ENCODE measurements around the gene PTER. TPM values are rescaled to one million over a fixed set of nuclear protein-coding genes. Genes with fewer than 3 reads are reported as not detected.

PTER gene
- total and polyA plus RNA-seq, 2 of the 4 experiments (the other 2 are of a cell fraction): 1.9 to 5.0 TPM

DNA sequence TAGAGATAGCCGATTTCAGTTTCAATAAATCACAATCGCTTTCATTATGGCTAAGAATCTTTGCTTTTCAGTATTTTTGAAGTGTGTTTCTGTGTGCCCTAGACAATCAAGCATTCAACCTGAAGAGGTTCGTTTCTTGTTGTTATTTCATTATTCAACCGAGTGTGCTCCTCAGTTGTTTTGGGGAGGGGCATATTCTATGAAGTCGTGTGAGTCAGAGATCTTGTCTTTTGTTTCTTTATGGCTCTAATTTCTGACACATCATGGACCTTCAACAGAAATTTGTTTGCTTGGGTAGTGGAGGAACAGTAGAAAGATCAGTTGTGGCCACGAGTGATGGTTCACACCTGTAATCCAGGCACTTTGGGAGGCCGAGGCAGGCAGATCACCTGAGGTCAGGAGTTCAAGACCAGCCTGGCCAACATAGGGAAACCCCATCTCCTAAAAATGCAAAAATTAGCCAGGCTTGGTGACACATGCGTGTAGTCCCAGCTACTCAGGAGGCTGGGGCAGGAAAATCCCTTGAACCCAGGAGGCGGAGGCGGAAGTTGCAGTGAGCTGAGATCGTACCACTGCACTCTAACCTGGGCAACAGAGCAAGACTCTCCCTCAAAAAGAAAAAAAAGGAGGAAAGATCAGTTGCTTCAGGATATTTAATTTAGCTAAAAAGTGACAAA, 46.6 kb downstream of the PTER start:
- H4K8ac ChIP-seq (ENCODE audit: low read depth in 2 of 2, low read length in 2 of 2): no peak overlapping the region
- DNase-seq (no peak), ATAC-seq (ENCODE audit: low read depth) (no peak)
- H3K36me3 ChIP-seq (ENCODE audit: control insufficient read depth, insufficient read depth, low read length): no peaks in the 10 kb centered on the region
- H2BK5ac ChIP-seq (ENCODE audit: low read depth, low read length, poor library complexity, severe bottlenecking): no peak overlapping the region
- H3K27ac ChIP-seq (ENCODE audit: insufficient read depth, low read length): no peak overlapping the region
- no peak overlapping the region for H4K5ac ChIP-seq (ENCODE audit: low read depth, low read length)
- no peak overlapping the region for H2AFZ ChIP-seq (replicated peaks; ENCODE audit: low read length, poor library complexity)
- no peaks in the 10 kb centered on the region for H3K27me3 ChIP-seq (ENCODE audit: control insufficient read depth, insufficient read depth, low read length)
- no peak overlapping the region for H3K4me2 ChIP-seq (ENCODE audit: low read depth, low read length)
- intact Hi-C loops (cut with micrococcal nuclease): no loop called here
- H3K56ac ChIP-seq (ENCODE audit: extremely low read depth, insufficient read depth, low read length): no peak overlapping the region
- no peaks in the 10 kb centered on the region for H3K9me3 ChIP-seq (ENCODE audit: control insufficient read depth, insufficient read depth, low read length)
- in situ Hi-C loops (cut with MboI; ENCODE audit: low sequenced_read_pairs): no loop called here
- H3K79me1 ChIP-seq (ENCODE audit: low read depth in 1 of 2, low read length in 2 of 2): no peaks in the 10 kb centered on the region
- TF ChIP-seq RAD21 (IDR thresholded peaks at IDR 0.05; ENCODE audit: low read length) (no peak), ELK1 (IDR thresholded peaks at IDR 0.05; ENCODE audit: borderline replicate concordance, low read depth, low read length) (no peak), MAZ (IDR thresholded peaks at IDR 0.05; ENCODE audit: borderline replicate concordance, low read depth, low read length) (no peak), FOS (IDR thresholded peaks at IDR 0.05; ENCODE audit: low read depth, low read length) (no peak), NFE2L2 (IDR thresholded peaks at IDR 0.05; ENCODE audit: low read depth, low read length) (no peak), MXI1 (IDR thresholded peaks at IDR 0.05; ENCODE audit: borderline replicate concordance, low read depth, low read length) (no peak), MAFK (IDR thresholded peaks at IDR 0.05; ENCODE audit: low read depth, low read length) (no peak), CEBPB (IDR thresholded peaks at IDR 0.05; ENCODE audit: low read depth, low read length) (no peak), BHLHE40 (IDR thresholded peaks at IDR 0.05; ENCODE audit: low read depth, low read length) (no peak), POLR2A (IDR thresholded peaks at IDR 0.05; ENCODE audit: low read depth, low read length) (no peak)
- TF ChIP-seq, protein P1, sequence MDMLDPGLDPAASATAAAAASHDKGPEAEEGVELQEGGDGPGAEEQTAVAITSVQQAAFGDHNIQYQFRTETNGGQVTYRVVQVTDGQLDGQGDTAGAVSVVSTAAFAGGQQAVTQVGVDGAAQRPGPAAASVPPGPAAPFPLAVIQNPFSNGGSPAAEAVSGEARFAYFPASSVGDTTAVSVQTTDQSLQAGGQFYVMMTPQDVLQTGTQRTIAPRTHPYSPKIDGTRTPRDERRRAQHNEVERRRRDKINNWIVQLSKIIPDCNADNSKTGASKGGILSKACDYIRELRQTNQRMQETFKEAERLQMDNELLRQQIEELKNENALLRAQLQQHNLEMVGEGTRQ (IDR thresholded peaks at IDR 0.05; ENCODE audit: low read depth, low read length): no peak
- 85% methylated on average over 4 of the region's 11 CpGs; no CpG with 5 or more reads in 1 of the 2 experiments for WGBS, 2 experiments (ENCODE audit: extremely low coverage in 2 of 2, insufficient read length in 1 of 2)
- no TSS peak for BruUV-seq (replicated peaks)
- H2BK120ac ChIP-seq (ENCODE audit: low read depth, low read length): no peak overlapping the region
- no peak overlapping the region for H2BK15ac ChIP-seq (ENCODE audit: low read depth, low read length)
- no peak overlapping the region for H3K4ac ChIP-seq (ENCODE audit: low read depth, low read length)
- no peak overlapping the region for H2AK9ac ChIP-seq (replicated peaks; ENCODE audit: low read depth, low read length, poor library complexity)
- no peak overlapping the region for H2BK20ac ChIP-seq (ENCODE audit: low read depth, low read length)
- POLR2A ChIA-PET (ENCODE audit: unreplicated experiment): no interaction called here
- no peaks in the 10 kb centered on the region for H4K20me1 ChIP-seq (ENCODE audit: insufficient read depth, low read length)
- H2AK5ac ChIP-seq (ENCODE audit: low read depth, low read length): no peak overlapping the region
- CTCF ChIA-PET: interaction anchor here (0.6 kb wide), 1 partner anchor 11 kb away, joined by 3 read pairs; no protein-coding TSS in a partner anchor
- H3K14ac ChIP-seq (replicated peaks; ENCODE audit: low read depth, low read length): no peak overlapping the region
- no peaks in the 10 kb centered on the region for H3K4me1 ChIP-seq (ENCODE audit: control insufficient read depth, insufficient read depth, low read length)
- no peak overlapping the region for H3K23ac ChIP-seq (ENCODE audit: low read depth, low read length)
- no peak overlapping the region for H3K9ac ChIP-seq (ENCODE audit: low read depth, low read length)
- H4K91ac ChIP-seq (ENCODE audit: insufficient read depth, low read depth, low read length): no peak overlapping the region
- dilution Hi-C loops (cut with HindIII; ENCODE audit: low sequenced_read_pairs, unreplicated experiment): no loop called here
- no peak overlapping the region for H3K18ac ChIP-seq (ENCODE audit: low read depth, low read length)
- no peak overlapping the region for H3K4me3 ChIP-seq (ENCODE audit: insufficient read depth, low read depth, low read length)
- no peaks in the 10 kb centered on the region for H3K9me1 ChIP-seq (ENCODE audit: insufficient read depth, low read length)
